GM12878 (cell line): Measurements from ENCODE around the gene SERINC5. TPM values are rescaled to one million over a fixed set of nuclear protein-coding genes. Genes with fewer than 3 reads are reported as not detected.

Source experiments
- ATAC-seq: fragments of 200-7000 bp; cut with Tn5 transposase; 3 replicates; pipeline ENCODE4 v1.9.1; 2020; ENCODE audit warnings: mild to moderate bottlenecking, moderate library complexity
- BruUV-seq: library from RNA; stranded (reverse); fragments of 400-500 nt; replicated peaks from 2 replicates; lab custom pipeline; 2021; lab: Mats Ljungman, UMichigan
- CTCF ChIA-PET: fragments of 300-600 bp; sonication (Branson Sonifier 250); formaldehyde crosslinking; extraction: SDS; loops from one replicate; lab custom pipeline; 2021; ENCODE audit warnings: inconsistent platforms; lab: Yijun Ruan, JAX
- POLR2A ChIA-PET: fragments of 350-600 bp; formaldehyde crosslinking; extraction: SDS; loops from one replicate; lab custom pipeline; 2021; ENCODE audit warnings: inconsistent platforms; lab: Charles Lee
- RAD21 ChIA-PET: fragments of 300-600 bp; sonication (Branson Sonifier 250); formaldehyde crosslinking; loops from one replicate; lab custom pipeline; 2023; ENCODE audit warnings: antibody characterized with exemption; ENCODE audit not compliant: unreplicated experiment; lab: Charles Lee
- SMC1A ChIA-PET: fragments of 300-600 bp; sonication (Branson Sonifier 250); formaldehyde crosslinking; loops from one replicate; lab custom pipeline; 2023; ENCODE audit not compliant: unreplicated experiment, uncharacterized antibody; lab: Charles Lee
- DNase-seq: peaks from one replicate; pipeline ENCODE4 v3.0.0-alpha.2; 2011; ENCODE audit warnings: low read depth, low spot score
- FAIRE-seq: peaks from 3 replicates; lab custom pipeline; 2011; peaks lifted over from hg19 to GRCh38; lab: Jason Lieb, UNC
- H2AFZ ChIP-seq: 2 replicates; pipeline ENCODE4 v1.6.0; 2011; ENCODE audit warnings: low read depth, low read length, control low read depth; ENCODE audit not compliant: control insufficient read depth
- H3K27ac ChIP-seq: 2 replicates; pipeline ENCODE4 v1.5.1; 2011; ENCODE audit warnings: control low read depth; ENCODE audit not compliant: control insufficient read depth, insufficient read depth
- H3K27me3 ChIP-seq, 2 experiments: replicated peaks in 1 of 2; 2 replicates each; pipeline versions ENCODE4 v1.6.0 to v1.6.1; 2011; ENCODE audit warnings: low read length in 1 of 2; ENCODE audit not compliant: control insufficient read depth in 2 of 2, insufficient read depth in 2 of 2
- H3K36me3 ChIP-seq, 2 experiments: 2 replicates each; pipeline ENCODE4 v1.5.1; 2011; ENCODE audit warnings: low read length in 1 of 2; ENCODE audit not compliant: control insufficient read depth in 2 of 2, insufficient read depth in 2 of 2
- H3K4me1 ChIP-seq: 2 replicates; pipeline ENCODE4 v1.6.1; 2011; ENCODE audit warnings: mild to moderate bottlenecking, low read length, moderate library complexity, mixed read lengths; ENCODE audit not compliant: control insufficient read depth, insufficient read depth
- H3K4me2 ChIP-seq: 2 replicates; pipeline ENCODE4 v1.6.0; 2011; ENCODE audit warnings: control low read depth; ENCODE audit not compliant: control insufficient read depth, insufficient read depth
- H3K4me3 ChIP-seq: fragments of 200-600 bp; sonication (generic); 2 replicates; pipeline ENCODE4 v1.5.1; 2016
- H3K79me2 ChIP-seq: 2 replicates; pipeline ENCODE4 v1.6.0; 2011; ENCODE audit warnings: low read length; ENCODE audit not compliant: control insufficient read depth, insufficient read depth
- H3K9ac ChIP-seq: 2 replicates; pipeline ENCODE4 v1.8.0; 2011; ENCODE audit warnings: low read length, control low read depth, mixed read lengths; ENCODE audit not compliant: control insufficient read depth, insufficient read depth
- H3K9me3 ChIP-seq: replicated peaks from 3 replicates; pipeline ENCODE4 v1.5.1; 2011; ENCODE audit warnings: mild to moderate bottlenecking, low read length; ENCODE audit not compliant: control insufficient read depth, insufficient read depth
- H4K20me1 ChIP-seq: 2 replicates; pipeline ENCODE4 v1.6.0; 2011; ENCODE audit not compliant: control insufficient read depth, insufficient read depth
- BHLHE40 ChIP-seq, 2 experiments: fragments of 450-650 bp in 1 of 2; IDR thresholded peaks; 2 replicates each; pipeline ENCODE4 v1.6.1; 2011 to 2017; ENCODE audit warnings: low read depth in 2 of 2, borderline replicate concordance in 1 of 2, improper control_type of control experiment in 1 of 2, low read length in 1 of 2, mild to moderate bottlenecking in 1 of 2
- CHD2 ChIP-seq: IDR thresholded peaks from 2 replicates; pipeline ENCODE4 v1.6.1; 2011; ENCODE audit warnings: low read depth, low read length, improper control_type of control experiment, borderline replicate concordance
- FOXK2 ChIP-seq: fragments of 450-650 bp; IDR thresholded peaks from 2 replicates; pipeline ENCODE4 v1.6.1; 2017; ENCODE audit warnings: mild to moderate bottlenecking, moderate library complexity
- KLF5 ChIP-seq: fragments of 450-650 bp; IDR thresholded peaks from 2 replicates; pipeline ENCODE4 v1.6.1; 2014; ENCODE audit warnings: mild to moderate bottlenecking; ENCODE audit not compliant: partially characterized antibody
- TBL1XR1 ChIP-seq: IDR thresholded peaks from 2 replicates; pipeline ENCODE4 v1.6.1; 2012; ENCODE audit warnings: low read depth, low read length, improper control_type of control experiment
- WGBS: methylation state at CpG from one replicate; pipeline ENCODE4 v1.1.6; 2016; ENCODE audit warnings: low lambda C conversion rate; ENCODE audit not compliant: insufficient replicate concordance, insufficient coverage; ENCODE audit errors: missing lambda C conversion rate; 5-methylcytosine and 5-hydroxymethylcytosine counted together
- in situ Hi-C: fragments of 300-500 bp; cut with MboI; formaldehyde crosslinking; loops from 9 replicates; pipeline ENCODE4 v1.14.3; 2018; ENCODE audit warnings: mixed read lengths
- intact Hi-C: fragments of 100-400 bp; cut with micrococcal nuclease; formaldehyde crosslinking; loops from one replicate; pipeline ENCODE4 v1.14.2; 2022; ENCODE audit not compliant: unreplicated experiment
- polyA plus RNA-seq, 11 experiments: library from polyadenylated mRNA; depleted of rRNA in 4 of 11; unstranded in 6 of 11; stranded (reverse) in 5 of 11; fragments of >200 nt; fragmentation: Nextera tagmentation in 4 of 11; fragmentation: Illumina TruSeq in 1 of 11; extraction: Ambion mirVana in 4 of 11; extraction: Trizol in 1 of 11; gene quantifications; 1 replicate in 1 of 11; 2 replicates in 10 of 11; pipeline versions ENCODE4 v1.2.1 to v1.2.3, GENCODE V29; 2011 to 2016; ENCODE audit warnings: inconsistent platforms in 2 of 11, missing spikeins in 2 of 11, low read depth in 1 of 11
- total RNA-seq, 4 experiments: library from RNA; depleted of rRNA in 3 of 4; stranded (reverse); fragments of >200 nt in 3 of 4; fragmentation: Illumina TruSeq in 1 of 4; extraction: Trizol in 1 of 4; gene quantifications; 2 replicates each; pipeline versions ENCODE4 v1.2.1 to v1.2.3, GENCODE V29; 2013 to 2021
- TF ChIP-seq, protein P1 (sequence below): fragments of 450-650 bp; IDR thresholded peaks from 2 replicates; pipeline ENCODE4 v1.6.1; 2014; ENCODE audit warnings: mild to moderate bottlenecking
- TF ChIP-seq, protein P2 (sequence below): fragments of 450-650 bp; formaldehyde crosslinking; IDR thresholded peaks from 2 replicates; pipeline ENCODE4 v1.5.0; 2022; ENCODE audit warnings: mild to moderate bottlenecking, missing genetic modification characterization

The SERINC5 gene
- total and polyA plus RNA-seq, 10 of the 15 experiments (the other 5 are each of a cell fraction or from before 2014, with no cell fraction given): 0.66 to 7.0 (median 2.8) TPM

GRCh38 chr5:80225934-80226326, 29.9 kb downstream of the SERINC5 start:
- Histone ChIP-seq H2AFZ (no peak overlapping the region), H3K27ac (no peak overlapping the region), H3K4me2 (no peak overlapping the region), H3K4me1 (no peaks in the 10 kb centered on the region), H3K79me2 (no peaks in the 10 kb centered on the region), H3K9me3 (no peaks in the 10 kb centered on the region), H4K20me1 (no peaks in the 10 kb centered on the region), H3K9ac (no peak overlapping the region), H3K36me3 (no peaks in the 10 kb centered on the region), H3K4me3 (no peak overlapping the region), H3K27me3 (no peaks in the 10 kb centered on the region)
- 48% methylated on average over 6 of the region's 6 CpGs for WGBS
- DNase-seq (no peak), ATAC-seq (no peak), FAIRE-seq (no peak)
- SMC1A ChIA-PET: no interaction called here
- in situ Hi-C loops: no loop called here
- CTCF ChIA-PET: no interaction called here
- no peak for TF ChIP-seq BHLHE40 (IDR thresholded peaks at IDR 0.05; ENCODE audit: borderline replicate concordance in 1 of 2, low read depth in 2 of 2, low read length in 1 of 2)
- no TSS peak for BruUV-seq
- POLR2A ChIA-PET: no interaction called here
- RAD21 ChIA-PET: no interaction called here
- intact Hi-C loops: no loop called here

- Histone ChIP-seq H3K27me3 (no peaks in the 10 kb centered on the region), H3K36me3 (no peaks in the 10 kb centered on the region), H3K9ac (no peak overlapping the region), H3K4me1 (no peaks in the 10 kb centered on the region), H3K4me3 (no peak overlapping the region), H4K20me1 (no peaks in the 10 kb centered on the region), H3K27ac (no peak overlapping the region), H3K4me2 (no peak overlapping the region), H3K9me3 (no peaks in the 10 kb centered on the region), H3K79me2 (no peaks in the 10 kb centered on the region), H2AFZ (no peak overlapping the region)
- intact Hi-C loops: no loop called here
- in situ Hi-C loops: no loop called here
- ChIA-PET POLR2A (no interaction called here), SMC1A (no interaction called here), CTCF (no interaction called here), RAD21 (no interaction called here)
- no TSS peak for BruUV-seq
- FAIRE-seq: no peak
- TF ChIP-seq, protein P1, sequence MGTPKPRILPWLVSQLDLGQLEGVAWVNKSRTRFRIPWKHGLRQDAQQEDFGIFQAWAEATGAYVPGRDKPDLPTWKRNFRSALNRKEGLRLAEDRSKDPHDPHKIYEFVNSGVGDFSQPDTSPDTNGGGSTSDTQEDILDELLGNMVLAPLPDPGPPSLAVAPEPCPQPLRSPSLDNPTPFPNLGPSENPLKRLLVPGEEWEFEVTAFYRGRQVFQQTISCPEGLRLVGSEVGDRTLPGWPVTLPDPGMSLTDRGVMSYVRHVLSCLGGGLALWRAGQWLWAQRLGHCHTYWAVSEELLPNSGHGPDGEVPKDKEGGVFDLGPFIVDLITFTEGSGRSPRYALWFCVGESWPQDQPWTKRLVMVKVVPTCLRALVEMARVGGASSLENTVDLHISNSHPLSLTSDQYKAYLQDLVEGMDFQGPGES: no peak
- no peak for TF ChIP-seq CHD2
- TF ChIP-seq FOXK2: no peak
- TF ChIP-seq TBL1XR1: no peak
- no peak for TF ChIP-seq KLF5
- TF ChIP-seq, protein P2, sequence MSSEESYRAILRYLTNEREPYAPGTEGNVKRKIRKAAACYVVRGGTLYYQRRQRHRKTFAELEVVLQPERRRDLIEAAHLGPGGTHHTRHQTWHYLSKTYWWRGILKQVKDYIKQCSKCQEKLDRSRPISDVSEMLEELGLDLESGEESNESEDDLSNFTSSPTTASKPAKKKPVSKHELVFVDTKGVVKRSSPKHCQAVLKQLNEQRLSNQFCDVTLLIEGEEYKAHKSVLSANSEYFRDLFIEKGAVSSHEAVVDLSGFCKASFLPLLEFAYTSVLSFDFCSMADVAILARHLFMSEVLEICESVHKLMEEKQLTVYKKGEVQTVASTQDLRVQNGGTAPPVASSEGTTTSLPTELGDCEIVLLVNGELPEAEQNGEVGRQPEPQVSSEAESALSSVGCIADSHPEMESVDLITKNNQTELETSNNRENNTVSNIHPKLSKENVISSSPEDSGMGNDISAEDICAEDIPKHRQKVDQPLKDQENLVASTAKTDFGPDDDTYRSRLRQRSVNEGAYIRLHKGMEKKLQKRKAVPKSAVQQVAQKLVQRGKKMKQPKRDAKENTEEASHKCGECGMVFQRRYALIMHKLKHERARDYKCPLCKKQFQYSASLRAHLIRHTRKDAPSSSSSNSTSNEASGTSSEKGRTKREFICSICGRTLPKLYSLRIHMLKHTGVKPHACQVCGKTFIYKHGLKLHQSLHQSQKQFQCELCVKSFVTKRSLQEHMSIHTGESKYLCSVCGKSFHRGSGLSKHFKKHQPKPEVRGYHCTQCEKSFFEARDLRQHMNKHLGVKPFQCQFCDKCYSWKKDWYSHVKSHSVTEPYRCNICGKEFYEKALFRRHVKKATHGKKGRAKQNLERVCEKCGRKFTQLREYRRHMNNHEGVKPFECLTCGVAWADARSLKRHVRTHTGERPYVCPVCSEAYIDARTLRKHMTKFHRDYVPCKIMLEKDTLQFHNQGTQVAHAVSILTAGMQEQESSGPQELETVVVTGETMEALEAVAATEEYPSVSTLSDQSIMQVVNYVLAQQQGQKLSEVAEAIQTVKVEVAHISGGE (CRISPR knock-in tag): no peak
- WGBS: 54% methylated on average over 6 of the region's 6 CpGs
- no peak for ATAC-seq
- DNase-seq: no peak
Measured at GRCh38 chr5:80225189-80225933, 30.5 kb downstream of the SERINC5 start.
